ENCODE measurements around the gene DHX38.

Gene DHX38

DNA sequence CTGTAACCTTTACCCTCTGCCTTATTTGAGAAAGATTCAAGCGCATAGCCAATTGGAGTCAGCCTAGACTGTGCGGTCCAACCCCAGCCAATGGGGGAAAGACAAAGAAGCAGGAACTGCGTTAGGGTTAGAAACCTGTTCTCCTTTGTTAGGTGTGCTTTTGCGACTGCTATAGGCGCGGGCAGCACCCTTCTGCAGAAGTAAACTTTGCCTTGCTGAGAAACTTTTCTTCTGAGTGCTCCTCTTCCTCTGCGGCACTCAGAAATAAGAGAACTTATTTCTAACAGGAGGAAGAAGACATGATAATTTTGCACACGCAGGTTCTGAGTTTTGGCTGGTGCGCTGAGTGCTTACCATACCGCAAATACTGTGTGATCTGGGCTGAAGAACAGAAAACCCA, 9.2 kb upstream of the DHX38 start:
- DNase-seq, result no peak

DNA sequence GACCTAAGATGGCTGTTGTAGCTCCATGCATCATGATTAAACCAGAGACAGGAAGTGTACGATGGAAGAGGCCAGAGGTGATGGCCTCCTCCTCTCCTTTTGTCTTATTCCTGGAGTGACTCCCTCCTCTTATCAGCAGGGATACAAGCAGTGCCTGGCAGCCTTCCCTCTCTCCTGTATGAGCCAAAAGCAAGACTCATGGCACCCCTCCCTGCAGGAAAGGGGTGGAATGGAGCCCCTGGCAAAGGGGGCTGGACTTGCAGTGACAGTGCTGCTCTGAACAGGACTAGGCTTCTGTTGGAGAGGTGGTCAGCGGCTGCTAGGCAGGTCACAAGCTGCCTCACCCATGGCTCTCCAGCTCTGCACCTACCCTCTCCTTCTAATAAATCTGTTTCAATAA, 8.6 kb upstream of the DHX38 start:
- no peak for DNase-seq

DNA sequence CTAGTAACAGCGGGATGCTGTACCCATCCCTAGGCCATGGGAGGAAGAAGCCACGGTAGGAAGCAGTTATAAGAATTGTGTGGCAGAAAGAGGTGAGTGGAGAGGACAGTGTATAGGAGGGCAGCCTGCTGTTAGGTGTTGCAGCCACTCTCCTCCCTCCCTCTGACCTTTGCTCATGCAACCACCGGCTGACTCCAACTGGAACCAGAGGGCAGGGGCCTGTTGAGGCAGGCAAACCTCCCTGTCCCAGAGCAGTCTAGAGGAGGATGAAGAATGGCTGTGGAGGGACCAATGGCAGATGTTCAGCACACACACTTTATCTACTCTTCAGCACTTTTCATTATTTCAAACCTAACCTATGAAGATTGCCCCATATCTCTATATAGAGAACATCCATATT, 2.4 kb upstream of the DHX38 start:
- DNase-seq, result no peak

DNA sequence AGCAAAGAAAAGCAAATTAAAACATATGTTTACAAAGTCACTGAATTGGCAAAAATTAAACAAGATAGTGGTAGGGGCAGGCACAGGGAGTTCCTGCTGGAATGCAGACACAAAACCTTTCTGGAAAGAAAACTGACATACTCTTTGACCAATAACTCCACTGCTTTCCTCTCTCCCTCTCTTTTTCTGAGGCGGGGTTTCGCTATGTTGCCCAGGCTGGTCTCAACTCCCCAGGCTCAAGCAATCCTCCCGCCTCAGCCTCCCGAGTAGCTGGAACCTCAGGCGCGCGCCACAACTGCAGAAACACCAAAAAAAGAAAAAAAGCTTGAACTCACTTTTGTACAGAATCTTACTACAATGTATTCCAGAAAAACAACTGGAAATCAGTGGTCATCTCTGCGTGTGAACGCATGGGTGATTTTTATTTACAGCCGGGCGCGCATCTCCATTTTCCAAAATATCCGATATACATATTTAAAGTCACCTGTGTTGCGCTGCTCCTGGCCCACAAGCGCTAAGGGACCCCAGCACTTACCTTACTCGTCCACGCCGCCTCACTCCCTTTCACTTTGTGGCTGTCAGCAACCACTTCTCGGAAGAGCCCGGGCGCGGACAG, 707 bp upstream of the DHX38 start:
- no peak for DNase-seq

DNA sequence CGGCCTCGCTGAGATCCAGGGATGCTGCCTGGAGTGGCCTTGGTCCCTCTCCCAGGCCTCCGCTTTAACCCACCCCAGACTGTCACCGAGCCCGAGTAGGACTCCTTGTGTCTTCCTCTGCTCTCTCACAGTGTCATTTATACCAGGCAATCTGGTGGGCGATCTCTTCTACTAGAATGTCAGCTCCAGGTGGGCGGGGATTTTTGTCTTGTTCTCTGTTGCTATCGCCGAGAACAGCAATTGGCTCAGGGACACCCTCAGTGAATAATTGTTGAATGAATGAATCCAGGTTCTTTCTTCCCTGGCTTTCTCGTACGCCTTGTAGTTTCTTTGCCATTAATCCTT, 591 bp downstream of the DHX38 start:
- no peak for DNase-seq

DNA sequence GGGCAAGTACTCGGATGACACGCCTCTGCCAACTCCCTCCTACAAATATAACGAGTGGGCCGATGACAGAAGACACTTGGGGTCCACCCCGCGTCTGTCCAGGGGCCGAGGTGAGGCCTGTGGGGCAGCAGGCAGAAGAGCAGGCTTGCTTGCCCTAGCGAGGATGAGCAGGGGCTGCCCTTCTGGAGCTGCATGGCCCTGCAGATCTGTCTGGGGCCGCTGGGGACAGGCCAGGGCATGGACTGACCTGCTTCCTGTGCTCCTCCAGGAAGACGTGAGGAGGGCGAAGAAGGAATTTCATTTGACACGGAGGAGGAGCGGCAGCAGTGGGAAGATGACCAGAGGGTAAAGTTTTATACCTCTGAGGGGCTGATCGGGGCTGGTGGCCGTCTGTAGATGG, 5.3 kb downstream of the DHX38 start:
- no peak for DNase-seq

DNA sequence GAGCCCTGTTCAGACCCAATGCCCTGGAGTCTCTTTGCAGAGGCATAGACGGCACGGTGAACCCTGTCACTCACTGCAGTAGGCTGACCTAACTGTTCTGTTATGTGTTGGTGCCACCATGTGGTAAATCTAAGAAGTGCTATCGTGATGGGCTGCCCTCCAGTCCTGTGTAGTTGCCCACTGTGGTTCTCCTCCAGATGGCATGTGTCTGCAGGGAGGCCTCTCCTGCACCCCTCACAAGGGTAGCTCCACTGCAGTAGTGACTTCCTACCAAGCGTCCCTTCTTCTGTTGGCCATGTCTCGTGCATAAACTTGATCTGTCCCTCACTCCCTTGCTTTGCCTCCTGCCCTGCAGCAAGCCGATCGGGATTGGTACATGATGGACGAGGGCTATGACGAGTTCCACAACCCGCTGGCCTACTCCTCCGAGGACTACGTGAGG, 5.8 kb downstream of the DHX38 start:
- DNase-seq, result peak; percentile 12

DNA sequence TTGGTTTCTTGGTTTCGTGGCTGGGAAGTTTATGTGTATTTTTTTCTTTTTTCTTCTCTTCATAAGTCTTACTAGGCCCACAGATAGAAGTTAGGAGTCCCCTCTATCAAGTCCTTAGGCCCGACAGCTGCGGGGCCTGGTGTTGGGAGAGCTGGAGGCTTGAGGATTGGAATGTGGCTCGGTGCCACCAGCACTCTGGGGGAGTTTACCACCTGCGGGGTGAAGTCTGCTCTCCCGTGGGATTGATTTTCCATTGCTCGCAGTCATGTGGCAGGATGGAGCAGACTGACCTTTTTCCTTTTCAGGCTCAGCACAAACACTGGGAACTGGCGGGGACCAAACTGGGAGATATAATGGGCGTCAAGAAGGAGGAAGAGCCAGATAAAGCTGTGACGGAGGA, 7.5 kb downstream of the DHX38 start:
- no peak for DNase-seq

DNA sequence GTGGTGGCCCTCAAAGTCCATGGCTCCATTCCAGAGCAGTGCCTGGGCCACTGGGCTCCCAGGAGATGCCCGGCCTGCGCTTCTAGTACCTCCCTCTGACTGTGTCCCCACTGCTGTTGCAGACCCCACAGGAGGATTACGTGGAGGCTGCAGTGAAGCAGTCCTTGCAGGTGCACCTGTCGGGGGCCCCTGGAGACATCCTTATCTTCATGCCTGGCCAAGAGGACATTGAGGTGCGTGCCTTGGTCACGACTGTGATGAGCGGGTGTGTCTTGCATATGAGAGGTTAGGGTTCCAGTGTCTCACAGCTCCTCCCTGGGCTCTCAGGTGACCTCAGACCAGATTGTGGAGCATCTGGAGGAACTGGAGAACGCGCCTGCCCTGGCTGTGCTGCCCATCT, 11.3 kb downstream of the DHX38 start:
- no peak for DNase-seq

DNA sequence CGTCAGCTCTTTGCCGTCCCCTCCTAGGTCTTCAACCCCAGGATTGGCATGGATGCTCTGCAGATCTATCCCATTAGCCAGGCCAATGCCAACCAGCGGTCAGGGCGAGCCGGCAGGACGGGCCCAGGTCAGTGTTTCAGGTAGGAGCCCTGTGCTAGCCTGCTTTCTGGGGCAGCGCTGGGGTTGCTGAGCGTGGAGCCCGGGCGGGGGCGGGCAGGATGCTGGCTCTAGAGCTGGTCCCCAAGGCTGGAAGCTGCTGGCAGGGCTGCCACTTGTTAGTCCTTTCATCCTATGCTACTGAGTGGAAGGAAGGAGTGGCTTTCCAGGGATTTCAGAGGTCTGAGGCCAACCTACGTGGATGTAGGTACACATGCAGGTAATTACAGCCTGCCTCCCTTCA, 12.3 kb downstream of the DHX38 start:
- no peak for DNase-seq

DNA sequence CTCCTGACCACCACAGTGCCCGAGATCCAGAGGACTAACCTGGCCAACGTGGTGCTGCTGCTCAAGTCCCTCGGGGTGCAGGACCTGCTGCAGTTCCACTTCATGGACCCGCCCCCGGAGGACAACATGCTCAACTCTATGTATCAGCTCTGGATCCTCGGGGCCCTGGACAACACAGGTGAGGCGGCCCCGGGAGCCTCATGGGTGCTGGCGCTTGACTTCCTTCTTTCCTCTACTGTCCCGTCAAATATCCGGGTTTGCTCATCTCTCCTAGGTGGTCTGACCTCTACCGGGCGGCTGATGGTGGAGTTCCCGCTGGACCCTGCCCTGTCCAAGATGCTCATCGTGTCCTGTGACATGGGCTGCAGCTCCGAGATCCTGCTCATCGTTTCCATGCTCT, 13.7 kb downstream of the DHX38 start:
- no peak for DNase-seq

DNA sequence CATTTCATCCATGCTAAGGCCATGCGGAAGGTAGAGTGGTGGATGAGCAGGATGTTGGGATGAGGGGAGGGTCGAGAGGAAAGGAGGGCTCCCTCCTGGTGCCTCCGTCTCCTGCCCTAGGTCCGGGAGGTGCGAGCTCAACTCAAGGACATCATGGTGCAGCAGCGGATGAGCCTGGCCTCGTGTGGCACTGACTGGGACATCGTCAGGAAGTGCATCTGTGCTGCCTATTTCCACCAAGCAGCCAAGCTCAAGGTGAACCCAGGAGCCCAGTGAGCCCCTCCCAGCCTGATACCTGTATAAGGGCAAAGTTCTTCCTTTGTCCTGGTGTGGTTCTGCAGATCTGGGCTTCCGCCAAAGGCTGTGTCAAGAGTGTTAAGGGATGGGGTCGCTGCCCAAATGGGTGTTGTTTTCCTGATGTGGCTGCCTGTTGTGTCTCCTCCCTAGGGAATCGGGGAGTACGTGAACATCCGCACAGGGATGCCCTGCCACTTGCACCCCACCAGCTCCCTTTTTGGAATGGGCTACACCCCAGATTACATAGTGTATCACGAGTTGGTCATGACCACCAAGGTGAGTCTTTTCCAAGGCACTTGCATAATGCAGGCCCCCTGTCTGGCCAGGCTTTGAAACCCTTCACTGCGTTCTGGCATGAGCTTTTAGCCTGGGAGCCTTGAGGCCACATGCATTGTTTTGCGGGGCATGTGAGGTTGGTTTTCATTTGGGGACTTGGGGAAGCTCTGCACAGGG, 14.9 kb downstream of the DHX38 start:
- DNase-seq, result no peak

DNA sequence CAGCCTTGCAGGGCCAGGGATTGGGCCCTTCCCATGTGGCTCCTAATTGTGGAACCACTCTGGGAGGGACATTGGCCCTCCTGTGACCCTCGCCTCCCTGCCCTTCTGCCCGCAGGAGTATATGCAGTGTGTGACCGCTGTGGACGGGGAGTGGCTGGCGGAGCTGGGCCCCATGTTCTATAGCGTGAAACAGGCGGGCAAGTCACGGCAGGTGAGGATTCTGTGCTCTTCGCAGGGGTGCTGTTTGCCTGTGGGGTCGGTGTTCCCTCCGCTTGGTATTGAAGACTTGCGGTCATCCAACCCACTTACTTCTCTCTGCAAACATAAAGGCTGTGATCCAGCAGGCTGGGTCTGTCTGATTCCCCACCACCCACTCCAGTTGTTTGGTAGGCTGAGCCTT, 15.7 kb downstream of the DHX38 start:
- no peak for DNase-seq

DNA sequence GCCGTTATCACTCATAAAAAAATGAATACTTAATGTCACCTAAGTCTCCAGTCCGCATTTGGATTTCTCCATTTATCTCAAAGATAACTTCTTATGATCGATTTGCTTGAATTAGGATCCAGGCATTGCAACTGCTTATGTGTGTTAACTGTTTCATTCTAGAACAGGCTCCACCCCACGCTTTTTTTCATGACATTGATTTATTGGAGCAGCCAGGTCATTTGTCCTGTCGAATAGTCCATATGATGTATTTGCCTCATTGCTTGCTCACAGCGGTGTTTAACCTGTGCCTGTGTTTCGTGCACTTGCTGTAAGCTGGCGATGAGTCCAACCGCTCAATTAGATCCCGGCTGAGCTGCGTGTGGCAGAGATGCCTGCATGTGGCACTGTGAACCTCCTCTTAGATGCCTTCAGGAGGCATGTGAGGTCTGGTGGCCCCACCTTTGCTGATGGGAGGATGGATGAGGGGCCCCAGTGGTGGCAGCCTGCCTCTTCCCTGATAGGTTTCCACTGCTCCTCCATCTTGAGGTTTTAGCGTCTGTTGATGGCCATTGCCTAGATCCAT, 16.4 kb downstream of the DHX38 start:
- DNase-seq, result no peak

DNA sequence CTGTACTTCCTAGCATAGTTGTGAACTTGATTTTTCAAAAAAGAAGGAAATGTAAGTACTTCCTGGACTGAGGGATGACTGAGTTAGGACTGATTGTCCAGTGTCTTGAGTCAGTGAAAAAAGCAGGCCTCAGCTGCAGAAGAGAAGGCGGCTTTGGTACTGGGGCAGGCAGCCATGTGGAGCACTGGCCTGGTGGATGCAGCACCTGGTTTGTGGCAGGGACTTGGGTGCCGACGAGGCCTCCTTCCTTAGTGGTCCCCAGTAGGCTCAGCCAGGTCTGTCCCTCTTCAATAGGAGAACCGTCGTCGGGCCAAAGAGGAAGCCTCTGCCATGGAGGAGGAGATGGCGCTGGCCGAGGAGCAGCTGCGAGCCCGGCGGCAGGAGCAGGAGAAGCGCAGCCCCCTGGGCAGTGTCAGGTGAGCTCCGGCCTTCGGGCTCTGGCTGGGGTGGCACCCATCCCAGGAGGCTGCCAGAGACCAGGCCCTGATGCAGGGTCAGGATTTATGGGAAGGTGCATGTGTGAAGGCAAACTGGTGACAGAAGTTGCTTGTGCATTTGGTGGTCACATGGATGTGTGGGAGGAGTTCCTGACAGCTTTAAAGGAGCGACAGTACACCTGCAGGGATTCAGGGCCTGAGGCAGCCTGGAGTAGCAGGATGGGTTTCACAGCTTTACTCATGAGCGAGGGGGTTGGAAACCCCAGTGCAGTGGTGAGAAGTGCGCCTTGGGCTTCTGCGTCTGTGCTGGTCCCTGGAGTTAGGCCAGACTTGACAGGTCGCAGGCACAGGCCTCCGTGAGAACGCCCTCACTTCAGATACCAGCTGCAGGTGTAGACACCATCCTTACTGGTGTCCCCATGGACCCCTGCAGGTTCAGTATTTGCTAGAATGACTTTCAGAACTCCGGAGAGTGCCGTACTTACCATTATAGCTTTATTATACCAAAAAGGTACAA, 17.3 kb downstream of the DHX38 start:
- no peak for DNase-seq

DNA sequence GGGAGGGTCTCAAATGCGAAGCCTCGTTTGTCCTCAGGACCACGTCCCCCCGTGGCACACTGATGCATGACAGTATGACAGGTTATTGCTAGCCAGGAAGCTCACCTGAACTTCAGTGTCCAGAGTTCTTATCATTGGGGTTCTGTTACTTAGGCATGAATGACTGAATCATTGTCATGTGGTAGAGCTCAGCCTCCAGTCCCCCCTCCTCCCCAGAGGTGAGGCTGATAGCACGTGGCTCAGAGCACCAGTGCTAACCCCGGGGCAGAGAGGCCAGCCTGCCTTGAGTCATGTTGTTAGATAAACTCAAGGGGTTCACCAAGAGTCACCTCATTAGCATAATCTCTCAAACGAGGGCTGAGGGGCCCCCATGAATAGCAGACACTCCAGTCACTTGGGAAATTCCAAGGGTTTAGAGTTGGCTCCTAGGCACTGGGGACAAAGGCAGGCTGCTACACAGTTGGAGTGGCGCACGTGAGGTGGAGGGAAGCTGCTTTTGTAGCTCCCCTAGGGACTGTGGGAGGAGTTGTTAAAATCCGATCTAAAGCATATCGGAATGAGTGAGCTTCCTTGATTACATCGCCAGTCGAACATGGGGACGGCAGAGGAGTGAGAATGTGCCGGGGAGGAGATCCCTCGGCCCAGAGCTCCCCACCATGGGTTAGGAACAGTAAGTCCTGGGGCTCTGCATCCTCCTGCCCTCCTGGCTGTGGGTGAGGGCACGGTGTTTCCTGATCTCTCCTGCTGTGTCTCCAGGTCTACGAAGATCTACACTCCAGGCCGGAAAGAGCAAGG, 18.2 kb downstream of the DHX38 start:
- DNase-seq, result no peak

DNA sequence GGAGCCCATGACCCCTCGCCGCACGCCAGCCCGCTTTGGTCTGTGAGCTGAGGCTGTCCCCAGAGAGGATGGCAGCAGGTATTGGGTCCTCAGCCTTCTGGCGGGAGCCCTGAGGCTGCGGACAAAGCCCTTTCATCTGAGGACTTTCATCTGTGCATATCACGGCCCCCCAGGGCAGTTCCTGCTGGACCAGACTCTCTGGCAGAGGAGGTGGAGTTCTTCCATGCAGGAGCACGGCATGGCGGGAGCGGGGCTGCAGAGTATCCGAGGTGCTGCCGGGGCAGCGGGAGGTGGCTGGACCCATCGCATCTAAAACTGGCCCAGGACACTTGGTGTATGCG, 18.8 kb downstream of the DHX38 start:
- DNase-seq, result no peak

DNA sequence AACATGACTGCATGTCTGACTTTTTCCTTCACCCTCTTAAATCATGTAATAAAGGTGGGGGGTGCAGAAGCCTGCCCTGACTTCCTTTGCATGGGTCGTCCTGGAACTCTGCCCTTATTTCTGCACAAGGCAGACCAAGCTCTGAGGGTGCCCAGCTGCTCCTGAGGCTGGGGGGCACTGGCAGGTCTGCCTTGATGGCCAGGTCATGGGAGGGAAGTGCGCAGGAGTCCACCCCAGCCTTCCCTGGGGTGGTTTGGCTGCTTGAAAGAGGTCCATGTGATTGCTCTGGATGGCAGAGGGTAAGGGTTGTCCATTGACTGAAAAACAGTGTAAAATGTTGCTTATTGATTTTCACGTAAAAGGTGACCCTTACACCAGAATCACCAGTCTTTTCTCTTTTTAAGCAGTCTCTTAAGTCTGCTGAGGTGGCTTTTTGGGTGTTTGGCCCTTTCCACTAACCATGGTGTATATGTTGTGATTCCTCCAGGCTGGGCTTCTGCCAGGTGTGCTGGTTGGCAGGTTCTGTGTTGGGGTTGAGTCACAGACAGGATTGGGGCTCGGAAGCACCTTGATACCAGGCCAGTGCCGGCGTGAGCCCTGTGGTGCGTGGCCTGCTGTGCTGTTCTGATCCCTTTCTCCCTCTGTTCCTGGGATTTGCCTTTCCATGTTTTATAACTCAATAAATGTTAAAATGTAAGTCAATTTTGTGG, 19.4 kb downstream of the DHX38 start:
- DNase-seq, result no peak

DNA sequence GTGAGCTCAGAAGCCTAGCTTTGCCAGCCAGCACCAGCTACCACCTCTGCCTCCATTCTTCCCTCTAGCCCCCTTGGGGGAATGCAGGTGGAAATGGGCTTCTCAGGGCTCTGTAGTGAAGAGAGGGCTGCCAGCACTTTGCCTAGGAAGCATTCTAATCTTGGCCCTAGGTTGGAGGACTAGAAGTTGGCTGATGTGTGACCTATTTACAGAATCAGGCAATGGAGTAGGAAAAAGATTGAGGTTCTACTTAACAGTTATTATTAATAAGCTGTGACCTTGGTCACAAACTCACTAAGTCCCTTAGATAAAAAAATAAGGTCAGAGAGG, 19.9 kb downstream of the DHX38 start:
- DNase-seq, result no peak

DNA sequence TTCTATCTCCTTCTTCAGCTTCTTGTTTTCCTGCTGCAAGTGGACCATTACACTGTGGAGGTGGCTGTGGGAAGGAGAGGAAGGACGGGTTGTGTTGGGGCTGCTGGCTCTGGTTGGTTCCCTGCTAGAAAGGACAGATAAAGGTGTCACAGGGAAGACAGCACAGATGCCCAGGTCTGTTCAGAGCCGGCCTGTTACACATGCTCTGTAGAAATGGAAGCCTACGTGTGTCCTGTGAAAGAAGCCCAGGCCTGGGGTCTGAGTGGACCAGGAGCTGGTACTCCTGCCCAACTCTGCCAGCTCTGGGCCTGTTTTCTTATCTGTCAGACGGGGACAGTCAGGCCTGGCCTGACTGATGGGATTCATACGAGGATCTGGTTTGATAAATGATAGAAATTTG, 26.4 kb downstream of the DHX38 start:
- DNase-seq, result no peak

DNA sequence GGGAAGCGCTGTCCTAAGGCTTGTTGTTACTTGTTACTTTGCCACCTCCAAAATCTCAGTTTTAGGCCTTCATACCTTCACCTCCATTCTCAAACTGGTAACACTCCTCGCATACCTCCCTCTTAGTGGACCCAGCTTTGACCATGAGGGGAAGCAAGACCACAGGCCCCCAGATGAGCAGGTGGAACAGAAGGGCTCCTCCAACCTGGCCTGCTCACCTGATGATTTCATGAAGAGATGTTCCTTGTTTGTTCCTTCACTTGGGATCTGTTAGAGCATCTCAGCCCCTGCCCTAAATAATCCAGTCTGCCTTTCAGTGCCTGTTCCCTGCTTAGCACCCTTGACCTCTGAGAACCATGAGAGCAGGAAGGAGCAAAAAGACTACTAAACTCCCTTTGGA, 28.7 kb downstream of the DHX38 start:
- no peak for DNase-seq

DNA sequence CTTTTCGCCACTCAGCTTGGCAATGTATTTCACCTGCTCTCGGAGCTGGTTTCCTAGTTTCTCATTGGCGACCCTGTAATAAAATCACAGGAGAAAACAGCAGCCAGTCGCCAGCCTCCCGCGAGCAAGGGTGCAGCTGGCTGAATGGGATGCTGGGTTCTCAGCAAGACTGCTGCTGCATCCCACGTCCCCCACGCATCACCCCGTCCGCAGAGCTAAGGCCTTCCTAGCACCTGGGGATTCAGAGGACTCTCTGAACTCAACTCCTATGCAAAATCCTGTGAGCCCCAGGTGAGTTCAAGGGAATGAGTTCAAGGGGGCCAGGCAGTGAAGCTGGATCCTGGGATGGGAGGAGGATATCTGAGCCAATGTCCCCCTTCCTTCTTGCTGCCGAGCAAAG, 29.3 kb downstream of the DHX38 start:
- no peak for DNase-seq

Data from effector CD8-positive, alpha-beta T cell (primary cell).